Esophagus (tissue), 2 donors: ENCODE results near the gene TGFBR3. TPM values are rescaled to one million over a fixed set of nuclear protein-coding genes. Genes with fewer than 3 reads are reported as not detected.

Experiments
- H3K27ac ChIP-seq, 2 donors: one replicate each; pipeline ENCODE4 v1.5.1; 2013; ENCODE audit warnings: low read depth in 2 of 2, mild to moderate bottlenecking in 2 of 2, inconsistent platforms in 1 of 2, low read length in 1 of 2, moderate library complexity in 1 of 2
- H3K27me3 ChIP-seq, 2 donors: one replicate each; pipeline ENCODE4 v1.6.1; 2013; ENCODE audit warnings: low read length in 2 of 2, control low read depth in 1 of 2, mild to moderate bottlenecking in 1 of 2; ENCODE audit not compliant: insufficient read depth in 2 of 2, control insufficient read depth in 1 of 2
- H3K36me3 ChIP-seq, 2 donors: one replicate each; pipeline ENCODE4 v1.6.1; 2013; ENCODE audit warnings: low read length in 1 of 2; ENCODE audit not compliant: control insufficient read depth in 2 of 2, insufficient read depth in 2 of 2
- H3K4me1 ChIP-seq, 2 donors: one replicate each; pipeline ENCODE4 v1.6.1; 2013; ENCODE audit warnings: low read length in 1 of 2; ENCODE audit not compliant: control insufficient read depth in 2 of 2, insufficient read depth in 2 of 2
- H3K4me3 ChIP-seq, 2 donors: one replicate each; pipeline ENCODE4 v1.5.1; 2013; ENCODE audit warnings: low read length in 2 of 2, mild to moderate bottlenecking in 2 of 2, low read depth in 1 of 2, moderate library complexity in 1 of 2
- H3K9me3 ChIP-seq, 2 donors: one replicate each; pipeline ENCODE4 v1.6.1; 2013; ENCODE audit warnings: mild to moderate bottlenecking in 2 of 2, low read depth in 1 of 2, low read length in 1 of 2, moderate library complexity in 1 of 2; ENCODE audit not compliant: control insufficient read depth in 2 of 2, insufficient read depth in 1 of 2
- WGBS, 2 donors: extraction: QIAGEN DNeasy Blood & Tissue Kit; methylation state at CpG; one replicate each; pipeline ENCODE4 v1.1.7; 2013; 5-methylcytosine and 5-hydroxymethylcytosine counted together
- polyA plus RNA-seq, 2 donors: library from polyadenylated mRNA; stranded (reverse); fragments of 200-250 nt; gene quantifications; one replicate each; pipeline ENCODE4 v1.2.3, GENCODE V29; 2013
- donor health status: healthy with polysubstance abuse.
- donor health status: Bipolar disorder and iron deficiency.

TGFBR3 gene
- polyA plus RNA-seq, 2 donors, result 3.8 to 10.5 TPM

DNA sequence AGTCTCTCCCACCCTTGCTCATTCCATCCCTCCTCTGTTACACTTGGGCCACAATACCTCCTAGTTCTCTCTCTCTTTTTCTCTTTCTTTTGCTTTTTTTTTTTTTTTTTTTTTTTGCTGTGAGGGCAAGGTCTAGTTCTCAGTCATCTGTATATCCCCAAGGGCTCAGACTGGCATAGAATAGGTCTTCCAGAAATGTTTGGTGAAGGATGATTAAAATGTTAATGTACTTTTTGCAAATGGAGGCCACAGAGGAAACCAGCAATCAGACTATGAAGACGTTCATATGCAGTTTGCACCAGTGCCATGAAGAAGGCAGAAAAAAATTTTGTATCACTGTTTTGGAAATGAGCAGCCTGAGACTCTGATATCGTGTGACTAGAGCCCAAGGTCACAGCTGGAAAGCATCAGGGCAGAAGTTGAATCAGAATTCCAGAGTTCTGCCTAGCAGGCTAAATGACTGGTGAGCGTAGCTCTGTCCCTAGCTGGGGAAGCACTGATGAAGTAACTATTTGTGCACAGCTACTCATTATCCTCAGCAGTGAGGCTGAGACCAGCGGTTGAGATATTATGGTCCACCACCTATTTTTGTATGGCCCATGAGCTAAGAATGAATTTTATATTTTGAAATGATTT lies 186.5 kb downstream of the TGFBR3 start:
- Histone ChIP-seq H3K36me3 (no peaks in the 10 kb centered on the region), H3K27me3 (no peaks in the 10 kb centered on the region), H3K4me1 (no peaks in the 10 kb centered on the region), H3K9me3 (no peaks in the 10 kb centered on the region), H3K4me3 (no peak overlapping the region), H3K27ac (peak overlapping the region in 1 of 2 donors; percentile 27)
- 67 to 68% methylated on average over 4 of the region's 4 CpGs for WGBS, 2 donors

DNA sequence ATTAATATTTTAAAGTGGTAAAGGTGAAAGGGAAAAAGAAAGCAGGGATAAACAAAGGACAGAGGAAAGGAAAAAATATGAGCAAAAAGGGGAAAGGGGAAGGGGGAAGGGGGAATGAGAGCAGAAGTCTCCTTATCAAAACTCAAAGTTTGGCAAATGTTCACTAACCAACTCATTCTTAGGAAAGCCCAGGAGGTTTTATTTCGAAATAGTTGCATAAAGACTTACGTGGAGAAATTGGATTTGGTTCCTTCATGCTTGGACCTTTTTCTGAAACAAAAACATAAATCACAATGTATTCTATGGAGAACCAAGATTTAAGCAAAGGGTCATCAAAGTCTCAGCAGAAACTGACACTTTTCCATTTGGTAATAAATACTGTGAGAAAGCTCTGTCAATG lies 188.1 kb downstream of the TGFBR3 start:
- H3K4me3 ChIP-seq, result no peak overlapping the region
- H3K4me1 ChIP-seq, result no peaks in the 10 kb centered on the region
- no peaks in the 10 kb centered on the region for H3K9me3 ChIP-seq
- H3K27me3 ChIP-seq, result no peaks in the 10 kb centered on the region
- WGBS, 2 donors, result 48 to 54% methylated on average over 2 of the region's 2 CpGs
- no peaks in the 10 kb centered on the region for H3K36me3 ChIP-seq
- H3K27ac ChIP-seq, result no peak overlapping the region

DNA sequence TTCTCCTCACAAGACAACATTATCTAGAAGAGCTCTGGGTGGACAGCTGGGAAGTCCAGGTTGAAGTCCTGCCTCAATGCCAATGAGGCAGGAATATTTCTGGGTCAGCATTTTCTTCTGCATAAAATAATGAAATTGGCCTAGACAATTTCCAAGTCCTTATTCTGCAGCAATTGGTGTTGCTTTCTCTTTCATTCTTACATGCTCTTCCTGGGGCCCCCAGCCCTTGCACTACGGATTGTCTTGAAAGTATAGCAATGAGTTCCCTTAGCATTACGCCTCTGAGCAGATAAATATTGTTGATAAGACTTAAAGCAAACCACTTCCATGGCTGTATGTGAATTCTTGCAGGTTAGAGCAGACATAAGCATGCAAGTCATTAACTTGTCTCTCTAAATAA lies 188.5 kb downstream of the TGFBR3 start:
- H3K9me3 ChIP-seq, result no peaks in the 10 kb centered on the region
- WGBS, 2 donors, result 71 to 75% methylated on average over 2 of the region's 2 CpGs
- H3K4me1 ChIP-seq, result no peaks in the 10 kb centered on the region
- H3K27ac ChIP-seq, result no peak overlapping the region
- H3K4me3 ChIP-seq, result no peak overlapping the region
- H3K27me3 ChIP-seq, result no peaks in the 10 kb centered on the region
- no peaks in the 10 kb centered on the region for H3K36me3 ChIP-seq

DNA sequence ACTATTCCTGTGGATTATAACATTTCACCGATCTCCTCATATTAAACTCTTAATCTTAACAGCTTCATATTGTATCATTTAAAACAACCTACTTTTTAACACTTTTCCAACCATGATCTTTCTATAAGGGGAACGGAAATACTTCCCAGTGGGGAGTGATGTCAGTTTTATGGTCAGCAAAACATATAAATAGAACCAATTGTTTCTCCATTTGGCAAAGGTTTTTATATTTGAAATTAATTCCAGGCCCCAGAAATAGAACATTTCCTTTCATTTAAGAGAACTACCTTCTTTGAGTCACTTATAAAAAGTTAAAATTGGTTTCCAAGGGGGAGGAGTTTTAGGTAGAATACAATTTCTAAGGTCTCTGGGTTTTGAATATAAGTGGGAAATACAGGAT lies 189.6 kb downstream of the TGFBR3 start:
- no peak overlapping the region for H3K27ac ChIP-seq

DNA sequence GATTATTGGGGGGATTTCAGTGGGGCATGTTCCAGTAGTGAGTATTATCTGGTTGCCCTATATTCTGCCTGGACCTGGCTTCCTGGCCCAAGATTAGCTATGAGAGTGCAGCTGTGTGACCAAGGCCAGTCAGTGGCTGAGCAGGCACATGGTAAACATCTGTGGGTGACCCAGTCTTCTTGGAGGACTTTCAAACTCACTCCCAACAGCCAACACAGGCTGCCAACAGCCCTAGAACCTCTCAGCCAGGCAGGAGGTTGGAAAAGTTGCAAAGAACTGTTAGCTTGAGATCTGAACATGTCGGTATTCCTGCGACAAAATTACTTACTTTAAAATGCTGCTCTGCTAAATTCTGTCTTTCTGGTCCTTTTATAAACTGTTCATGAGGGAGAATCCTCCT lies 192.4 kb downstream of the TGFBR3 start:
- Histone ChIP-seq H3K4me3 (no peak overlapping the region), H3K36me3 (no peaks in the 10 kb centered on the region), H3K27ac (peak overlapping the region in 1 of 2 donors; percentile 42), H3K4me1 (no peaks in the 10 kb centered on the region), H3K27me3 (no peaks in the 10 kb centered on the region), H3K9me3 (no peaks in the 10 kb centered on the region)
- WGBS, 2 donors, result 72 to 80% methylated on average over 2 of the region's 2 CpGs

More for the DNA sequence above, 189.6 kb downstream of the TGFBR3 start:
- H3K27me3 ChIP-seq, result no peaks in the 10 kb centered on the region
- H3K4me3 ChIP-seq, result no peak overlapping the region
- no peaks in the 10 kb centered on the region for H3K9me3 ChIP-seq
- no peaks in the 10 kb centered on the region for H3K36me3 ChIP-seq
- H3K4me1 ChIP-seq, result no peaks in the 10 kb centered on the region
- WGBS, 2 donors, result 76 to 81% methylated on average over 2 of the region's 2 CpGs

DNA sequence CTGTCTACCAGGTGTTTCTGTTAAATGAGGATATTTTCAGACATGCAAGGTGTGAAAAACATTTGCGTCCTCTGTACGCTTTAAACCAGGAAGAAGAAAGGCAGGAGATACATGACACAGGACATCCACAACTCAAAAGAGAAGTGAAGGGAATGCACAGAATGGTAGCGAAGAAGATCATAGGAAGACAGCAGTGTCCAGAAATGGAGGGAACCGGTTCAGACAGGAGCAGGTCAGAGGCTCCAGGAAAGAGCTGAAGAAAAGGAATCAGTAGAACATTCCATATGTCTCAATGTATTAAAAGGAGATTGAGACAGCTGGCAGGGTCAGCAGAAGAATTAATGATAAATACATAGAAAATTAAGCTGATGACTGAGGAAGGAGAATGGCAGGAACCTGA lies 194.4 kb downstream of the TGFBR3 start:
- H3K4me1 ChIP-seq, result no peaks in the 10 kb centered on the region
- 93 to 98% methylated on average over 4 of the region's 4 CpGs for WGBS, 2 donors
- no peaks in the 10 kb centered on the region for H3K9me3 ChIP-seq
- H3K36me3 ChIP-seq, result no peaks in the 10 kb centered on the region
- no peak overlapping the region for H3K27ac ChIP-seq
- no peak overlapping the region for H3K4me3 ChIP-seq
- H3K27me3 ChIP-seq, result no peaks in the 10 kb centered on the region

DNA sequence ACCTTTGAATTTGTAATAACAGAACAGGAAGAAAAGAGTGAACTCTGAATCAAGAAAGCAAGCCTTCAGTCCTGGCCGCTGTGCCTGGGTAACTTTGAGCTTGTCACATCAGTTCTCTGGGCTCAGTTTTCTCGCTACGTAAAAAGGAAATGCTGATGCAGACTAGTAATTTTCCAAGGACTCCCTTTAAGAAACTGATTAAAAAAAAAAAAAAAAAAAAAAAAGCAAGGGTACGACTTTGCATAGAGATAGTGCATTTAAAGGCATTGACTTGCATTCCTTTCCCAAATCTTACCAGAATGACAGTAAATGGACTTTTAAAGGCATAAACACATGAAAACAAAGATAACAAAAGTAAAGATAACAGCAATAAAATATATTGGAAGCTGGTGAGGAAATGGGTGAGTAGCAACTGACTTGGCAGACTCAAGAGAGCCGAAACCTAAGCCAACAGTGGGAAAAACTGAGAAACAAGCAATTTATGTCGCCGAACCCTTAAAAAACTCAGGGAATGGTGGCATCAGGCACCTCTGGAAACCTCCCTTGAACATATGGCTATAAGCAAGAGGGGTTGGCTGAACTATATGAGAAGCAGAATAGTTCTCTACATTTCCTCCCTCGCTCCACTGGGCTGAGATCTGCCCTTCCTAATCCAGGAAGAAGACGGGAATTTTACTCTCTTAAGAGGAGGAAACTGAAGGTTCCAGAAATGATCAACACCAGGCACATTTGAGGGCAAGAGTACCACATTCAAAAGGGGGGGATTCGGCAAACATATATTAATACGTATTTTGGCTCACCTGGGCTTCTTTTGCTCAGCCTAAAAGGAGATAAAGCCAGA lies 196.1 kb downstream of the TGFBR3 start:
- no peaks in the 10 kb centered on the region for H3K27me3 ChIP-seq
- no peaks in the 10 kb centered on the region for H3K4me1 ChIP-seq
- H3K36me3 ChIP-seq, result no peaks in the 10 kb centered on the region
- no peak overlapping the region for H3K4me3 ChIP-seq
- no peak overlapping the region for H3K27ac ChIP-seq
- 76 to 77% methylated on average over 11 of the region's 11 CpGs for WGBS, 2 donors
- H3K9me3 ChIP-seq, result no peaks in the 10 kb centered on the region

DNA sequence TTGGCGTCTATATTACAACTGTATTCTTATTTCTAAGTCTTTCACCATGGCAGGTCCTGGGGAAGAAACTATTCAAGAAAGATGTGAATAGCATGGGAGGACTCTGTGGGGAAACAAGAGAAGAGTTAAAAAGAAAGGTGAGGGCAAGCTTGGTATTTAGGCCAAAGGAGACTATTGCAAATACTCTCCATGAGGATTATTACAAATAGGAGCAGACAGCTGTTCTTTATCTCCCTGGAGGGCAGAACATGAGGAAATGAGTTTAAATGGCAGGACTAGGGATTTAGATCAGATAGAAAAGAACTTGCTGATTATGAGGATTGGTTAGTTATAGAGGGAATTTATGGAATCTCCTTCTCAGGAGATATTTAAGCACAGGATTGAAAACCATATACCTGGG lies 198.5 kb downstream of the TGFBR3 start:
- peaks cover 3 to 4% of the 10 kb centered on the region in 2 donors for H3K4me1 ChIP-seq
- no peaks in the 10 kb centered on the region for H3K9me3 ChIP-seq
- H3K27me3 ChIP-seq, result no peaks in the 10 kb centered on the region
- H3K27ac ChIP-seq, result no peak overlapping the region
- 91 to 92% methylated on average over 1 of the region's 1 CpG for WGBS, 2 donors
- no peaks in the 10 kb centered on the region for H3K36me3 ChIP-seq
- no peak overlapping the region for H3K4me3 ChIP-seq

DNA sequence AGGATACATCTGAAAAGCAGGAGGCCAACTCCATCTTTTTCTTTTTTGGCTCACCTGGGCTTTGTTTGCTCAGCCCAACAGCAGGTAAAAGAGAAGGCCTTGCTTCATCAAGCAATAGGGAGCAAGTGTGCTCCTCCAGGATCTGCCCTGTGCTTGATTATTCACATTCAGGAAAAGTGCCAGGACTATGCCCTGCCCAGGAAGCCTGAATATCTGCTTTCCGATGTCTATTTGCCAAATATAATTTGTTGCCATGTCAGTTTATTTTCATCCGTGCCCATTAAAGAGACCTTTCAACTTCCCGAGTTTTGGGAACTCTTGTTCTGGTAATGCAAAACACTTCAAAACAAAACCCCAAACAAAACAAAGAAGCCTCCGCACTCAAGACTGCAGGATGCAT lies 200.0 kb downstream of the TGFBR3 start:
- no peak overlapping the region for H3K4me3 ChIP-seq
- 37 to 42% methylated on average over 4 of the region's 4 CpGs for WGBS, 2 donors
- H3K9me3 ChIP-seq, result no peaks in the 10 kb centered on the region
- H3K4me1 ChIP-seq, result peaks cover 3 to 4% of the 10 kb centered on the region in 2 donors
- H3K27ac ChIP-seq, result peak overlapping the region; percentile 22 to 24
- no peaks in the 10 kb centered on the region for H3K36me3 ChIP-seq
- H3K27me3 ChIP-seq, result no peaks in the 10 kb centered on the region
